SK-N-SH (cell line): ENCODE data around the gene YTHDC2. TPM values are rescaled to one million over a fixed set of nuclear protein-coding genes. Genes with fewer than 3 reads are reported as not detected.

Experiments
- CTCF ChIA-PET: fragments of 300-600, 350-600 bp; formaldehyde crosslinking; extraction: SDS; loops from one replicate; lab custom pipeline; 2021; lab: Yijun Ruan, JAX
- POLR2A ChIA-PET: fragments of 350-600 bp; sonication (Branson Sonifier 250); formaldehyde crosslinking; extraction: SDS; loops from one replicate; lab custom pipeline; 2020; ENCODE audit warnings: antibody characterized with exemption, inconsistent platforms; lab: Yijun Ruan, JAX
- DNase-seq: peaks from one replicate; pipeline ENCODE4 v3.0.0; 2012
- H2AFZ ChIP-seq: fragments of 200-600 bp; sonication (generic); 2 replicates; pipeline ENCODE4 v1.8.1; 2016; ENCODE audit warnings: antibody characterized with exemption, mild to moderate bottlenecking, low read depth
- H3F3A ChIP-seq: fragments of 200-600 bp; sonication (generic); replicated peaks from 2 replicates; pipeline ENCODE3; 2016; ENCODE audit warnings: antibody characterized with exemption, mild to moderate bottlenecking; ENCODE audit not compliant: insufficient read depth
- H3K27ac ChIP-seq, 2 experiments: fragments of 200-500 bp in 1 of 2; fragments of 200-600 bp in 1 of 2; sonication (Bioruptor generic) in 1 of 2; sonication (generic), shearing (Covaris generic) in 1 of 2; 2 replicates each; pipeline versions ENCODE4 v1.5.1 to v1.6.1; 2014 to 2016; ENCODE audit warnings: low read depth in 2 of 2, inconsistent platforms in 1 of 2, low read length in 1 of 2, mild to moderate bottlenecking in 1 of 2, mixed read lengths in 1 of 2
- H3K27me3 ChIP-seq: fragments of 200-600 bp; sonication (generic), shearing (Covaris generic); 2 replicates; pipeline ENCODE4 v1.6.1; 2016; ENCODE audit warnings: mixed run types; ENCODE audit not compliant: insufficient read depth
- H3K36me3 ChIP-seq, 2 experiments: fragments of 200-500 bp in 1 of 2; fragments of 200-600 bp in 1 of 2; sonication (Bioruptor generic) in 1 of 2; sonication (generic) in 1 of 2; replicated peaks in 1 of 2; 2 replicates each; pipeline versions ENCODE3 to v1.5.1; 2014 to 2016; ENCODE audit warnings: low read length in 1 of 2, mild to moderate bottlenecking in 1 of 2; ENCODE audit not compliant: insufficient read depth in 2 of 2, control insufficient read depth in 1 of 2
- H3K4me1 ChIP-seq, 2 experiments: fragments of 200-500 bp in 1 of 2; fragments of 200-600 bp in 1 of 2; sonication (Bioruptor generic) in 1 of 2; sonication (generic), shearing (Covaris generic) in 1 of 2; 2 replicates each; pipeline versions ENCODE4 v1.5.1 to v1.6.1; 2014 to 2016; ENCODE audit warnings: low read depth in 1 of 2, low read length in 1 of 2, mixed run types in 1 of 2; ENCODE audit not compliant: insufficient read depth in 2 of 2, control insufficient read depth in 1 of 2
- H3K4me2 ChIP-seq: fragments of 200-600 bp; sonication (generic), shearing (Covaris generic); 2 replicates; pipeline ENCODE4 v1.6.1; 2017; ENCODE audit warnings: mixed run types
- H3K4me3 ChIP-seq, 2 experiments: fragments of 200-500 bp in 1 of 2; fragments of 200-600 bp in 1 of 2; sonication (Bioruptor generic) in 1 of 2; sonication (generic), shearing (Covaris generic) in 1 of 2; 2 replicates each; pipeline versions ENCODE4 v1.5.1 to v1.8.1; 2014 to 2016; ENCODE audit warnings: low read depth in 2 of 2, inconsistent platforms in 1 of 2, low read length in 1 of 2, mild to moderate bottlenecking in 1 of 2, mixed read lengths in 1 of 2, moderate library complexity in 1 of 2
- H3K79me2 ChIP-seq: fragments of 200-600 bp; sonication (generic); 2 replicates; pipeline ENCODE4 v1.8.1; 2017; ENCODE audit warnings: mild to moderate bottlenecking; ENCODE audit not compliant: insufficient read depth
- H3K9ac ChIP-seq: fragments of 200-600 bp; sonication (generic); 2 replicates; pipeline ENCODE4 v1.6.1; 2017; ENCODE audit warnings: mixed run types
- H3K9me2 ChIP-seq: fragments of 200-600 bp; sonication (generic); 2 replicates; pipeline ENCODE4 v1.6.1; 2017; ENCODE audit warnings: mixed run types
- H3K9me3 ChIP-seq: fragments of 200-600 bp; sonication (generic); 2 replicates; pipeline ENCODE4 v1.6.1; 2017; ENCODE audit warnings: mixed run types, mild to moderate bottlenecking, moderate library complexity
- H4K20me1 ChIP-seq: fragments of 200-600 bp; sonication (generic); 2 replicates; pipeline ENCODE4 v1.6.1; 2017; ENCODE audit warnings: mild to moderate bottlenecking, mixed run types; ENCODE audit not compliant: insufficient read depth
- ELF1 ChIP-seq: IDR thresholded peaks from 2 replicates; pipeline ENCODE4 v1.4.0; 2012
- EP300 ChIP-seq, 2 experiments: IDR thresholded peaks; 2 replicates each; pipeline versions ENCODE4 v1.4.0 to v1.6.1; 2012; ENCODE audit warnings: borderline replicate concordance in 1 of 2, low read depth in 1 of 2, low read length in 1 of 2
- EZH2phosphoT487 ChIP-seq: fragments of 200-600 bp; sonication (generic); IDR thresholded peaks from 2 replicates; pipeline ENCODE4 v1.6.1; 2017; ENCODE audit warnings: low read depth, mixed run types, mild to moderate bottlenecking, antibody characterized with exemption, moderate library complexity, borderline replicate concordance
- GATA2 ChIP-seq: sonication (generic); formaldehyde crosslinking; IDR thresholded peaks from 2 replicates; pipeline ENCODE4 v1.5.0; 2020; ENCODE audit warnings: mild to moderate bottlenecking, missing genetic modification reagents
- NRF1 ChIP-seq: IDR thresholded peaks from 2 replicates; pipeline ENCODE4 v1.6.1; 2012; ENCODE audit warnings: low read depth, mild to moderate bottlenecking, low read length
- RAD21 ChIP-seq: IDR thresholded peaks from 2 replicates; pipeline ENCODE4 v1.6.1; 2012; ENCODE audit warnings: mild to moderate bottlenecking, low read length
- RCOR1 ChIP-seq: fragments of 150-350 bp; IDR thresholded peaks from 2 replicates; pipeline ENCODE4 v1.6.1; 2017; ENCODE audit warnings: antibody characterized with exemption, low read length
- RFX5 ChIP-seq: IDR thresholded peaks from 2 replicates; pipeline ENCODE4 v1.6.1; 2012; ENCODE audit warnings: mild to moderate bottlenecking, improper control_type of control experiment, low read length
- RXRA ChIP-seq: IDR thresholded peaks from 2 replicates; pipeline ENCODE4 v1.4.0; 2012; ENCODE audit warnings: low read depth, mild to moderate bottlenecking, borderline replicate concordance
- SIN3A ChIP-seq: IDR thresholded peaks from 2 replicates; pipeline ENCODE4 v1.6.1; 2012; ENCODE audit warnings: low read depth, mild to moderate bottlenecking, low read length, moderate library complexity, borderline replicate concordance
- TCF12 ChIP-seq: IDR thresholded peaks from 2 replicates; pipeline ENCODE4 v1.4.0; 2012
- YY1 ChIP-seq: IDR thresholded peaks from 2 replicates; pipeline ENCODE4 v1.4.0; 2012; ENCODE audit warnings: low read depth, mild to moderate bottlenecking
- polyA plus RNA-seq, 3 experiments: library from polyadenylated mRNA; depleted of rRNA; stranded (reverse); fragments of >200 nt; gene quantifications; 2 replicates each; pipeline ENCODE4 v1.2.3, GENCODE V29; 2012
- TF ChIP-seq, protein P1 (sequence below): fragments of 150-350 bp; IDR thresholded peaks from 2 replicates; pipeline ENCODE4 v1.6.1; 2017; ENCODE audit warnings: antibody characterized with exemption, low read length, low read depth, borderline replicate concordance
- TF ChIP-seq, protein P2 (sequence below): IDR thresholded peaks from 2 replicates; pipeline ENCODE4 v1.6.1; 2012; ENCODE audit warnings: mild to moderate bottlenecking, low read depth, low read length, moderate library complexity
- TF ChIP-seq, protein P3 (sequence below): IDR thresholded peaks from 2 replicates; pipeline ENCODE4 v1.4.0; 2012; ENCODE audit warnings: low read depth, borderline replicate concordance
- TF ChIP-seq, protein P4 (sequence below): IDR thresholded peaks from 2 replicates; pipeline ENCODE4 v1.4.0; 2012; ENCODE audit warnings: low read depth, borderline replicate concordance
- TF ChIP-seq, protein P5 (sequence below): IDR thresholded peaks from 2 replicates; pipeline ENCODE4 v1.4.0; 2012; ENCODE audit warnings: low read depth
- TF ChIP-seq, protein P6 (sequence below): IDR thresholded peaks from 2 replicates; pipeline ENCODE4; 2012

YTHDC2 gene
- polyA plus RNA-seq, 1 of the 3 experiments (the other 2 are of a cell fraction) = 3.5 TPM

DNA sequence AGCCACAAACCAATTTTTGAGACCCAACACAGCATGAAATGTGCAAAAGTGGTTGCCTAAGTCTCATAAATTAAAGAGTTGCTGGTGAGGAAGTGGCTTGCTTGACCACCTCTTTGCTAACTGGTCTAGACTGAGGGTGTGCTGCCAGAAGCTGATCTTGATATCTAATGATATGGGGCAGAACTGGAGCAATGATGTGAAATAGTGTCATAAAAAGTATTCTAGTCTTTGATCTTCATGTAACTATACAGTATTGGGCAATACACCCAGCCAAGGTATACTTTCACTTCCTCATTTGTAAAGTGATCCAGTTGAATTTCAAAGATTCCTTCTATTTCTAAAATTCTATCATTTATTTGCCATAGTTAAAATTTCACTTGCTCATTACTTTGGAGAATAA lies 5.9 kb upstream of the YTHDC2 start:
- H3K4me3 ChIP-seq = no peak overlapping the region
- H3K4me1 ChIP-seq = no peaks in the 10 kb centered on the region
- H4K20me1 ChIP-seq = no peaks in the 10 kb centered on the region
- H3F3A ChIP-seq = peaks cover 3% of the 10 kb centered on the region
- no peaks in the 10 kb centered on the region for H3K79me2 ChIP-seq
- H3K9ac ChIP-seq = no peak overlapping the region
- H2AFZ ChIP-seq = no peak overlapping the region
- no peak overlapping the region for H3K4me2 ChIP-seq
- no peak overlapping the region for H3K27ac ChIP-seq
- H3K9me2 ChIP-seq = no peaks in the 10 kb centered on the region
- ChIA-PET CTCF (interaction anchor here (0.8 to 1.8 kb wide), 3 partner anchors 169 to 511 kb away, joined by 3 to 9 read pairs (median 4); no protein-coding TSS in a partner anchor), POLR2A (no interaction called here)
- no peaks in the 10 kb centered on the region for H3K9me3 ChIP-seq
- no peak for DNase-seq
- no peaks in the 10 kb centered on the region; the same call in 1 of the 2 replicates for H3K27me3 ChIP-seq
- no peaks in the 10 kb centered on the region for H3K36me3 ChIP-seq
- TF ChIP-seq TCF12 (no peak), RAD21 (no peak), NRF1 (no peak), RXRA (no peak), EZH2phosphoT487 (no peak), GATA2 (CRISPR knock-in tag) (no peak), YY1 (no peak), EP300 (IDR thresholded peaks at IDR 0.05; ENCODE audit: borderline replicate concordance in 1 of 2, low read depth in 1 of 2, low read length in 1 of 2) (no peak), RFX5 (no peak)
- TF ChIP-seq, protein P1, sequence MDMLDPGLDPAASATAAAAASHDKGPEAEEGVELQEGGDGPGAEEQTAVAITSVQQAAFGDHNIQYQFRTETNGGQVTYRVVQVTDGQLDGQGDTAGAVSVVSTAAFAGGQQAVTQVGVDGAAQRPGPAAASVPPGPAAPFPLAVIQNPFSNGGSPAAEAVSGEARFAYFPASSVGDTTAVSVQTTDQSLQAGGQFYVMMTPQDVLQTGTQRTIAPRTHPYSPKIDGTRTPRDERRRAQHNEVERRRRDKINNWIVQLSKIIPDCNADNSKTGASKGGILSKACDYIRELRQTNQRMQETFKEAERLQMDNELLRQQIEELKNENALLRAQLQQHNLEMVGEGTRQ = no peak
- TF ChIP-seq, protein P2, sequence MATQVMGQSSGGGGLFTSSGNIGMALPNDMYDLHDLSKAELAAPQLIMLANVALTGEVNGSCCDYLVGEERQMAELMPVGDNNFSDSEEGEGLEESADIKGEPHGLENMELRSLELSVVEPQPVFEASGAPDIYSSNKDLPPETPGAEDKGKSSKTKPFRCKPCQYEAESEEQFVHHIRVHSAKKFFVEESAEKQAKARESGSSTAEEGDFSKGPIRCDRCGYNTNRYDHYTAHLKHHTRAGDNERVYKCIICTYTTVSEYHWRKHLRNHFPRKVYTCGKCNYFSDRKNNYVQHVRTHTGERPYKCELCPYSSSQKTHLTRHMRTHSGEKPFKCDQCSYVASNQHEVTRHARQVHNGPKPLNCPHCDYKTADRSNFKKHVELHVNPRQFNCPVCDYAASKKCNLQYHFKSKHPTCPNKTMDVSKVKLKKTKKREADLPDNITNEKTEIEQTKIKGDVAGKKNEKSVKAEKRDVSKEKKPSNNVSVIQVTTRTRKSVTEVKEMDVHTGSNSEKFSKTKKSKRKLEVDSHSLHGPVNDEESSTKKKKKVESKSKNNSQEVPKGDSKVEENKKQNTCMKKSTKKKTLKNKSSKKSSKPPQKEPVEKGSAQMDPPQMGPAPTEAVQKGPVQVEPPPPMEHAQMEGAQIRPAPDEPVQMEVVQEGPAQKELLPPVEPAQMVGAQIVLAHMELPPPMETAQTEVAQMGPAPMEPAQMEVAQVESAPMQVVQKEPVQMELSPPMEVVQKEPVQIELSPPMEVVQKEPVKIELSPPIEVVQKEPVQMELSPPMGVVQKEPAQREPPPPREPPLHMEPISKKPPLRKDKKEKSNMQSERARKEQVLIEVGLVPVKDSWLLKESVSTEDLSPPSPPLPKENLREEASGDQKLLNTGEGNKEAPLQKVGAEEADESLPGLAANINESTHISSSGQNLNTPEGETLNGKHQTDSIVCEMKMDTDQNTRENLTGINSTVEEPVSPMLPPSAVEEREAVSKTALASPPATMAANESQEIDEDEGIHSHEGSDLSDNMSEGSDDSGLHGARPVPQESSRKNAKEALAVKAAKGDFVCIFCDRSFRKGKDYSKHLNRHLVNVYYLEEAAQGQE = no peak
- TF ChIP-seq, protein P3, sequence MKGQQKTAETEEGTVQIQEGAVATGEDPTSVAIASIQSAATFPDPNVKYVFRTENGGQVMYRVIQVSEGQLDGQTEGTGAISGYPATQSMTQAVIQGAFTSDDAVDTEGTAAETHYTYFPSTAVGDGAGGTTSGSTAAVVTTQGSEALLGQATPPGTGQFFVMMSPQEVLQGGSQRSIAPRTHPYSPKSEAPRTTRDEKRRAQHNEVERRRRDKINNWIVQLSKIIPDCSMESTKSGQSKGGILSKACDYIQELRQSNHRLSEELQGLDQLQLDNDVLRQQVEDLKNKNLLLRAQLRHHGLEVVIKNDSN = no peak
- TF ChIP-seq, all 33 proteins: peak for 0

DNA sequence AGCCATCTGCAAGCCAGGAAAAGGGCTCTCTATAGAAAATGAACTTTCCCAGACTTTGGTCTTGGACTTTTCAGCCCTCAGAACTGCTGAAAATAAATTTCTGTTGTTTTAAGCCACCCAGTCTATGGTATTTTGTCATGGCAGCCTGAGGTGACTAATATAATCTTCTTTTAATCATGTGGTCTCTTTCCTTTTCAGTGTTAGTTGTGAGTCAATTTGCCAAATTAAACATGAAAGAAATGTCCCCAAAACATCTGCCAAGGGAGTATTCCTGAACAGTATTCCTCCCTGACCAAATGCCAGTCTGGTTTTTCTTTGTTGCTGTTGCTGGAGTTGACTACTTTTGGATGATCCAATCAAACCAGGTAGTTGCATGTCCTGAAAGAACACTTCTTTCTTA lies 4.7 kb upstream of the YTHDC2 start:
- Histone ChIP-seq H3K9me3 (no peaks in the 10 kb centered on the region), H3K4me3 (no peak overlapping the region), H3K27ac (no peak overlapping the region), H3K9ac (no peak overlapping the region), H2AFZ (no peak overlapping the region), H3K27me3 (no peaks in the 10 kb centered on the region; the same call in 1 of the 2 replicates), H3K9me2 (no peaks in the 10 kb centered on the region), H4K20me1 (no peaks in the 10 kb centered on the region), H3F3A (peaks cover 3% of the 10 kb centered on the region), H3K4me1 (no peaks in the 10 kb centered on the region), H3K79me2 (0 out of 2 replicates have a peak, but pooled peaks cover under 1% of the 10 kb centered on the region), H3K36me3 (no peaks in the 10 kb centered on the region), H3K4me2 (no peak overlapping the region)
- CTCF ChIA-PET = interaction anchor here (0.7 to 7.1 kb wide), 4 partner anchors 129 to 512 kb away, joined by 3 to 77 read pairs (median 6); no protein-coding TSS in a partner anchor
- POLR2A ChIA-PET = no interaction called here
- no peak for DNase-seq
- TF ChIP-seq RXRA (no peak), RAD21 (no peak), ELF1 (no peak), SIN3A (no peak), RCOR1 (no peak)
- TF ChIP-seq, protein P4, sequence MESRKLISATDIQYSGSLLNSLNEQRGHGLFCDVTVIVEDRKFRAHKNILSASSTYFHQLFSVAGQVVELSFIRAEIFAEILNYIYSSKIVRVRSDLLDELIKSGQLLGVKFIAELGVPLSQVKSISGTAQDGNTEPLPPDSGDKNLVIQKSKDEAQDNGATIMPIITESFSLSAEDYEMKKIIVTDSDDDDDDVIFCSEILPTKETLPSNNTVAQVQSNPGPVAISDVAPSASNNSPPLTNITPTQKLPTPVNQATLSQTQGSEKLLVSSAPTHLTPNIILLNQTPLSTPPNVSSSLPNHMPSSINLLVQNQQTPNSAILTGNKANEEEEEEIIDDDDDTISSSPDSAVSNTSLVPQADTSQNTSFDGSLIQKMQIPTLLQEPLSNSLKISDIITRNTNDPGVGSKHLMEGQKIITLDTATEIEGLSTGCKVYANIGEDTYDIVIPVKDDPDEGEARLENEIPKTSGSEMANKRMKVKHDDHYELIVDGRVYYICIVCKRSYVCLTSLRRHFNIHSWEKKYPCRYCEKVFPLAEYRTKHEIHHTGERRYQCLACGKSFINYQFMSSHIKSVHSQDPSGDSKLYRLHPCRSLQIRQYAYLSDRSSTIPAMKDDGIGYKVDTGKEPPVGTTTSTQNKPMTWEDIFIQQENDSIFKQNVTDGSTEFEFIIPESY = no peak
- TF ChIP-seq, protein P1 = no peak
- TF ChIP-seq, protein P5, sequence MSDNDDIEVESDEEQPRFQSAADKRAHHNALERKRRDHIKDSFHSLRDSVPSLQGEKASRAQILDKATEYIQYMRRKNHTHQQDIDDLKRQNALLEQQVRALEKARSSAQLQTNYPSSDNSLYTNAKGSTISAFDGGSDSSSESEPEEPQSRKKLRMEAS = no peak
- TF ChIP-seq, protein P6, sequence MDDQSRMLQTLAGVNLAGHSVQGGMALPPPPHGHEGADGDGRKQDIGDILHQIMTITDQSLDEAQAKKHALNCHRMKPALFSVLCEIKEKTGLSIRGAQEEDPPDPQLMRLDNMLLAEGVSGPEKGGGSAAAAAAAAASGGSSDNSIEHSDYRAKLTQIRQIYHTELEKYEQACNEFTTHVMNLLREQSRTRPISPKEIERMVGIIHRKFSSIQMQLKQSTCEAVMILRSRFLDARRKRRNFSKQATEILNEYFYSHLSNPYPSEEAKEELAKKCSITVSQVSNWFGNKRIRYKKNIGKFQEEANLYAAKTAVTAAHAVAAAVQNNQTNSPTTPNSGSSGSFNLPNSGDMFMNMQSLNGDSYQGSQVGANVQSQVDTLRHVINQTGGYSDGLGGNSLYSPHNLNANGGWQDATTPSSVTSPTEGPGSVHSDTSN = no peak
